Urothelium cell line (cell line): ENCODE measurements around the gene MYBPC3.

Experiments used
- DNase-seq: peaks from one replicate; pipeline ENCODE4 v3.0.0; 2011; ENCODE audit warnings: low spot score, mixed read lengths
- FAIRE-seq: peaks from 2 replicates; lab custom pipeline; 2011; peaks lifted over from hg19 to GRCh38; lab: Jason Lieb, UNC

MYBPC3 gene

GRCh38 chr11:47352556-47352955 is at the start of gene MYBPC3:
MYBPC3 (minus strand) TSS chr11:47352702; CDS start chr11:47352647, 55 bp downstream.
- DNase-seq: no peak
- FAIRE-seq: no peak

GRCh38 chr11:47400768-47401279 is 48.3 kb upstream of the MYBPC3 start:
- DNase-seq (no peak), FAIRE-seq (peak; percentile 80)

- FAIRE-seq: no peak
- peak; percentile 71 for DNase-seq
These were observed 47.6 kb upstream of the MYBPC3 start for GRCh38 chr11:47399860-47400767.

GRCh38 chr11:47398551-47398950 is 46.0 kb upstream of the MYBPC3 start:
- FAIRE-seq (no peak), DNase-seq (no peak)

GRCh38 chr11:47398011-47398410 is 45.5 kb upstream of the MYBPC3 start:
- FAIRE-seq (no peak), DNase-seq (no peak)

DNA sequence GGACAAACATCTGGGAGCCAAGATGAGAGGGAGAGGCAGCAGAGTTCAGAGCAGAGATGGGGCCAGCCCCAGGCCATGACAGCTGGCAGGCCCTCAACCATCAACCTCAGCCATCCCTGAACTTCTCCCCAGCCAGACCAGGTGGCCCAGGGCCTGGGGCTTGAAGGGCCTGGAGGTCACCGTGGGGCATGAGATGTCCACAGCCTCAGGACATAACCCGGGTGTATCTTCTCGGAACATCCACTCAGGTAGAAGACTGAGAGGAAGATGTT is 43.5 kb upstream of the MYBPC3 start:
- FAIRE-seq (no peak), DNase-seq (no peak)

GRCh38 chr11:47395223-47396048 is 42.9 kb upstream of the MYBPC3 start:
- no peak for DNase-seq
- FAIRE-seq: no peak

GRCh38 chr11:47394322-47395222 is 42.1 kb upstream of the MYBPC3 start:
- no peak for DNase-seq
- no peak for FAIRE-seq

DNA sequence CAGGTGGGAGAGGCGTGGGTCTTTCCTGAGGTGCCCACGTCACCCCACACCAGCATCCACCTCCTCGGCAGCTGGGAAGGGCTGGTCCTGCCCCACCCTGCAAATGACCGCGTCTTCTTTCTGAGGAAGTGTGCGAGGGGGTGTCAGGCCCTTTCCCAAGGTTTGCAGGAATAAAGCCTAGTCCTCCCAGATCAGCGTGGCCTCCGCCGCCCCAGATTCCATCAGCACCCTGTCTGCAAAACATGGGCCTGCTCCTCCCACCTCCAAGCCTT is 41.5 kb upstream of the MYBPC3 start:
- no peak for DNase-seq
- no peak for FAIRE-seq

DNA sequence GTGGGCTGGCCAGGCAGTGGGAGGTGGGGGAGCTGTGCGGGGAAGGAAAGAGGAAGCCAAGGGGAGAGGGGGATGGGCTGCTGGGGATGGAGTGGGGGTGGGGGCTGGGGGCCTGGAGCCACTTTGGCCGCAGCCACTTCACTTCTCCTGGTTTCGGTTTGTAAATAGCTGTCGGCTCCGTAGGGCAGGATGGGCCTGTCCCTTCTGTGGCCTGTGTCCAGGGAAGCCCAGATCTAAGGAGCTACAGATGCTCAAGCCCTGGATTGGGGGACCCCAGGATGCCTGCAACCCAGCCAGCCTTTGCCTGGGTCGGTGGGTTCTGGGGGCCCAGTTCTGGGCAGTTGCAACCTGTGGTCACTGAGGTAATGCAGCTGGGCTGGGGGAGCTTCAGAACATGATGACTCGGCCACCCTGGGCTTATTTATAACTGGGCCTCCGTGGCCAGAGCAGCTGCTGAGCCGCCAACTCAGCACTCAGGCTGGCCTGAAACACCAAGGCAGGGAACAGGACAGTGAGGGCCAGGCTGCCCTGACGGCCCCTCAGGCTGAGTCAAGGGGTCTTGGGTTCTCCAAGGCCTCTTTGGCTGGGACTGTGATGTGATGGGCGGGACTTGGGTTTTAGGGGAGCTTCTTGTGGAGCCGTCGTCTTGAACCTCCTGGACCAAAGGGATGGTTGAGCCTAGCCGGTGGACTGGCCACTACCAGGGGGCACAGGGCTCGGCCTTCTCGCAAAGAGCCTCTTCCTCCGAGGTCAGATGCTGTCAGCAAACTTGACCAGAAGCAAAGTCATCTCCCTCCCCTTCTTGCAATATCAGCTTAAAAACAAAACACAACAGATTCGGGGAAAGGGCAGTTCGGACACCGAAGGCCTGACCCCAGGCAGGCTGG is 40.9 kb upstream of the MYBPC3 start:
- DNase-seq (no peak), FAIRE-seq (no peak)

DNA sequence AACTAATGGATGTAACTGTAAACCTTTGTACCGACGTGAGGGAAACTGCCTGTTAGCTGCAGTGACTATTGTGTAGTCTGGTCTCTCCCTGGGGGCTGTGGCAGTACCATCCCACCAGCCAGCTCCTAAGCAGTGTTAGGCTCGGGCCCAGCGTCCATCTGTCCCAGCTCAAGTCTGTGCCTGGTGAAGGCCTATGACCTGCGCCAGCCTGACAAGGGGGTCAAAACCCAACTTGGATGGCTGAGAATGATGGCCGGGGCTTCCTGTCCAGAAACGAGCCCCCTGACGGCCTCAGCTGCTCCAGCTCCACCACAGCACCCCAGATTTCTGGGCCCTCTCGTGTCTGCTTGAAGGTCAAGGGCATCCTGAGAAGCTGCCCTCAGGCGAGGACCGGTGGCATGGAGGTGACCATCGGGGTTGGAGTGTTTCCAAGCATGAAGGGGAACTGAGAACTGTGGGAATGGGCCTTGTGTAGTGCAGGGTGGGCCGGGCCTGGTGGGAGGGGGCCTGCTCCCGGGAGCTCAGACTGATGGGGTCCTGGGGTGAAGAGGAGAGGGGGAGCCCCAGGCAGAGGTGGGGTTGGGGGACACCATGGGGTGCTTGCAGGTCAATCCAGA is 40.2 kb upstream of the MYBPC3 start:
- FAIRE-seq (no peak), DNase-seq (no peak)

DNA sequence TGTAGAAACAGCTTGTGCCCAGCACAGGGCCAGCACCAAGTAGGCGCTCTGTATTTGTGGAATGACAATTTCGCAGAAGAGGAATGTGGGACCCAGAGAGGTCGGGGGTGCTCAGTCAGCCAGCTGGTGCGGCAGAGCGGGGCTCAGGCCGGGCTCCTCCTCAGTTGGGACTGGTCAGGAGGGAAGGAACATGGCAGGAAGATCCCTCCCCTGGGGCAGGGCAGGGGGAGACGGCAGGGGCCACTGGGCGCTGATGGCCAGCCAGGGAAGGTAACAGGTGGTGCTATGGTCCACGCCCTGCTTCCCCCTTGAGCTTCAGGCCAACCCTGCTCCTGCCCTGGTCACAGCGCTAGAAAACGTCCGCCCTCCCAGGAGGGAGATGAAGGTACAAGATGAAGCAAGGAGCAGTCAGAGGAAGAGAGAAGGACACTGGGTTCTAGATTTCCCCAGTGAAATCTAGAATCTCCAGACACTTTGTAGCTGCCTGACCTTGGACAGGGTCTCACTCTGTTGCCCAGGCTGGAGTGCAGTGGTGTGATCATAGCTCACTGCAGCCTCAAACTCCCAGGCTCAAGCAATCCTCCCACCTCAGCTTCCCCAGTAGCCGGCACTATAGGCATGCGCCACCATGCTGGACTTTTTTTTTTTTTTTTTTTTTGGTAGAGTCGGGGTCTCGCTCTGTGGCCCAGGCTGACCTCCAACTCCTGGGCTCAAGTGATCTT is 39.4 kb upstream of the MYBPC3 start:
- no peak for FAIRE-seq

GRCh38 chr11:47391077-47391583 is 38.6 kb upstream of the MYBPC3 start:
- FAIRE-seq: no peak

More for the DNA sequence above, 39.4 kb upstream of the MYBPC3 start:
- DNase-seq: no peak

GRCh38 chr11:47390422-47390760 is 37.9 kb upstream of the MYBPC3 start:
- FAIRE-seq (no peak), DNase-seq (no peak)

More at GRCh38 chr11:47391077-47391583, 38.6 kb upstream of the MYBPC3 start:
- no peak for DNase-seq

DNA sequence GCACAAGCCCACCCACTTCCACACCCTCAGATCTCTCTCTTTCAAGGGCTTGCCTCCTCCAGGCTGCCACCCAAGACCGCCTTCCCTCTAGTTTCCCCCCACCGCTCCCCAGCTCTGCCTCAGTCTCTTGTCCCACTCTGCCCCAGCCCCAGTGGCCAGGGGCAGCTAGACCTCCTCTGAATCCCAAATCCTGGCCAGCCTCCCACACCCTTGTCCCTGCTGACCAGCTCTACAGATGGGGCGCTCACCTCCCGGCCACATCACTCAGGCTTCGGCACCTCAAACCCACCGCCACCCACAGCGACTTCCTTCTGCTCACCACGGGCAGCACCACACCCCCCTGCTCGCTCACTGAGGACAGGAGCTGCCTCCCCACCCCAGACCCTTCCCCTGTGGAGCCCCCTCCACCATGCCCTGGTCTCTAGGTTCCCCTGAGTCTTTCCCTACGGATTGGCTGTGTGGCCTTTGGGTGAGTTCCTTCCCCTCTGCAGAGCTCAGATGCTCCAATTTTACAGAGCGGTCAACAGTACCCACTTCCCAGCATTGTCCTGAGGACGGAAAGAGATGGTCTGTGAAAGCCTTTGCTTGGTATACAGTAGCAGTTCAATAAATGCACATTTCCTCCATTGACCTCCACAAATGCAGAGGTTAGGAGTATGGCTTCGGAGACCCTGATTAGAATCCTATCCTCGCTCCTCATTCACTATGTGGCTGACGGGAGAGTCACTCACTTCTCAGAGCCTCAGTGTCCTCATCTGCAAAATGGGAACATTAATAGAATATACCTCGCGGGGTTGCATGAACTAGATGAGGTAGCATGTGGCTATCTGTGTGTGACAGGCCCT is 37.3 kb upstream of the MYBPC3 start:
- DNase-seq (no peak), FAIRE-seq (no peak)

- peak; percentile 20 for FAIRE-seq
- no peak for DNase-seq
These were observed 36.4 kb upstream of the MYBPC3 start for GRCh38 chr11:47388697-47389576.
